ENCODE data around the gene ADGRB3.

DNA sequence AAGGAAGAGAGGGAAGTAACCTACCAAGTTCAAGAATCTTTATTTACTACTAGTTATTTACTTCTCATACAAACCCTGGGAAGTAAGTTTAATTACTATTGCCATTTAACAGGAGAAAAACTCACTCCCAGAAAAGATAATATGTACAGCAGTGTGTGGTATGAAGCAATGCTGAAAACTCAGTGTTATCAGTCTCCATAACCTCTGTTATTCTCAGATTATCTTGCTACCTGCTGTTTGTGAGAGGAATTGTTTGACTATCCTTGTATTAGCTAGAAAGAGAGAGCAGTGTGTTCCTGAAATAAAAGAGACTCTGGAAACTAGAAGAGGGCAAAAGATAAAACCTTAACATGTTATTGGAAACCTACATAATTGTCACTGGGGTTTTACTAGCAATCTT lies 38.2 kb downstream of the ADGRB3 start:
- TF ChIP-seq, protein P1, sequence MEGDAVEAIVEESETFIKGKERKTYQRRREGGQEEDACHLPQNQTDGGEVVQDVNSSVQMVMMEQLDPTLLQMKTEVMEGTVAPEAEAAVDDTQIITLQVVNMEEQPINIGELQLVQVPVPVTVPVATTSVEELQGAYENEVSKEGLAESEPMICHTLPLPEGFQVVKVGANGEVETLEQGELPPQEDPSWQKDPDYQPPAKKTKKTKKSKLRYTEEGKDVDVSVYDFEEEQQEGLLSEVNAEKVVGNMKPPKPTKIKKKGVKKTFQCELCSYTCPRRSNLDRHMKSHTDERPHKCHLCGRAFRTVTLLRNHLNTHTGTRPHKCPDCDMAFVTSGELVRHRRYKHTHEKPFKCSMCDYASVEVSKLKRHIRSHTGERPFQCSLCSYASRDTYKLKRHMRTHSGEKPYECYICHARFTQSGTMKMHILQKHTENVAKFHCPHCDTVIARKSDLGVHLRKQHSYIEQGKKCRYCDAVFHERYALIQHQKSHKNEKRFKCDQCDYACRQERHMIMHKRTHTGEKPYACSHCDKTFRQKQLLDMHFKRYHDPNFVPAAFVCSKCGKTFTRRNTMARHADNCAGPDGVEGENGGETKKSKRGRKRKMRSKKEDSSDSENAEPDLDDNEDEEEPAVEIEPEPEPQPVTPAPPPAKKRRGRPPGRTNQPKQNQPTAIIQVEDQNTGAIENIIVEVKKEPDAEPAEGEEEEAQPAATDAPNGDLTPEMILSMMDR (IDR thresholded peaks at IDR 0.05; ENCODE audit: extremely low read depth in 1 of 2, insufficient read depth in 1 of 2, low read depth in 1 of 2, low read length in 2 of 2), result no peak
- TF ChIP-seq POLR2A (IDR thresholded peaks at IDR 0.05; ENCODE audit: low read depth, low read length) (no peak), JUN (IDR thresholded peaks at IDR 0.05; ENCODE audit: borderline replicate concordance, insufficient read depth, insufficient read length, low read depth) (no peak), POLR2AphosphoS5 (IDR thresholded peaks at IDR 0.05; ENCODE audit: insufficient read depth, low read depth, low read length) (no peak), FOS (IDR thresholded peaks at IDR 0.05; ENCODE audit: borderline replicate concordance, insufficient read depth, low read length) (no peak), EZH2 (IDR thresholded peaks at IDR 0.05; ENCODE audit: borderline replicate concordance, low read depth, low read length, severe bottlenecking) (no peak)
- TF ChIP-seq, protein P2, sequence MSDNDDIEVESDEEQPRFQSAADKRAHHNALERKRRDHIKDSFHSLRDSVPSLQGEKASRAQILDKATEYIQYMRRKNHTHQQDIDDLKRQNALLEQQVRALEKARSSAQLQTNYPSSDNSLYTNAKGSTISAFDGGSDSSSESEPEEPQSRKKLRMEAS (IDR thresholded peaks at IDR 0.05; ENCODE audit: insufficient read depth, insufficient read length), result no peak
